A673 (cell line): Measurements from ENCODE around the gene LYZ. TPM values are rescaled to one million over a fixed set of nuclear protein-coding genes. Genes with fewer than 3 reads are reported as not detected.

ENCODE experiments used
- BruUV-seq: library from RNA; stranded (reverse); fragments of 400-500 nt; replicated peaks from 2 replicates; lab custom pipeline; 2021; lab: Mats Ljungman, UMichigan
- CTCF ChIA-PET: fragments of 300-600 bp; sonication (Branson Sonifier 250); formaldehyde crosslinking; loops from one replicate; lab custom pipeline; 2022; ENCODE audit warnings: antibody characterized with exemption; lab: Charles Lee
- POLR2A ChIA-PET: fragments of 300-600 bp; sonication (Branson Sonifier 250); formaldehyde crosslinking; loops from one replicate; lab custom pipeline; 2022; ENCODE audit warnings: antibody characterized with exemption; ENCODE audit not compliant: low non-redundant PET; lab: Charles Lee
- DNase-seq: peaks from one replicate; pipeline ENCODE4 v3.0.0-alpha.2; 2015; ENCODE audit warnings: low spot score
- H3K27ac ChIP-seq: fragments of 200-600 bp; sonication (generic); 2 replicates; pipeline ENCODE4 v1.5.1; 2016; ENCODE audit warnings: mixed run types, low read depth, mild to moderate bottlenecking, mixed read lengths, antibody characterized with exemption, low read length; ENCODE audit not compliant: poor library complexity, severe bottlenecking
- H3K27me3 ChIP-seq: fragments of 200-600 bp; sonication (generic); replicated peaks from 2 replicates; pipeline ENCODE4 v1.6.1; 2017; ENCODE audit warnings: mixed run types, low read depth, mild to moderate bottlenecking, mixed read lengths, antibody characterized with exemption, low read length; ENCODE audit not compliant: insufficient read depth, poor library complexity
- H3K36me3 ChIP-seq: fragments of 200-600 bp; sonication (generic); 2 replicates; pipeline ENCODE4 v1.6.1; 2016; ENCODE audit warnings: mixed run types, mild to moderate bottlenecking, mixed read lengths, antibody characterized with exemption, low read length; ENCODE audit not compliant: insufficient read depth, poor library complexity, severe bottlenecking
- H3K4me1 ChIP-seq: fragments of 200-600 bp; sonication (generic); 2 replicates; pipeline ENCODE4 v1.6.1; 2017; ENCODE audit warnings: mixed run types, mild to moderate bottlenecking, mixed read lengths, antibody characterized with exemption, low read length; ENCODE audit not compliant: insufficient read depth, poor library complexity, severe bottlenecking
- H3K4me3 ChIP-seq: fragments of 200-600 bp; sonication (generic); 2 replicates; pipeline ENCODE4 v1.5.1; 2016; ENCODE audit warnings: low read depth, mixed run types, mild to moderate bottlenecking, mixed read lengths, low read length; ENCODE audit not compliant: poor library complexity, severe bottlenecking
- H3K9me3 ChIP-seq: fragments of 200-600 bp; sonication (generic); 2 replicates; pipeline ENCODE4 v1.6.1; 2016; ENCODE audit warnings: mixed run types, low read depth, mild to moderate bottlenecking, mixed read lengths, antibody characterized with exemption, low read length; ENCODE audit not compliant: poor library complexity, severe bottlenecking
- EZH2 ChIP-seq: fragments of 200-600 bp; sonication (generic); IDR thresholded peaks from 2 replicates; pipeline ENCODE4 v1.6.1; 2017; ENCODE audit warnings: borderline replicate concordance, low read depth, mild to moderate bottlenecking, mixed read lengths, antibody characterized with exemption, low read length; ENCODE audit not compliant: poor library complexity, severe bottlenecking
- intact Hi-C: fragments of 100-400 bp; cut with micrococcal nuclease; formaldehyde crosslinking; loops from one replicate; pipeline ENCODE4 v1.10.0; 2022; ENCODE audit not compliant: unreplicated experiment
- total RNA-seq: library from RNA; stranded (reverse); gene quantifications from 2 replicates; pipeline ENCODE4 v1.2.3, GENCODE V29; 2021
- TF ChIP-seq, protein P1 (sequence below): fragments of 300-800, 200-600 bp; sonication (generic); conservative IDR thresholded peaks from 2 replicates; pipeline ENCODE4 v1.5.1; 2017; ENCODE audit warnings: low read depth, mild to moderate bottlenecking, antibody characterized with exemption, low read length, moderate library complexity, mixed read lengths

The LYZ gene
- total RNA-seq, 1 experiment from 2014 or later = 0.32 TPM

GRCh38 chr12:69318225-69318624 lies 30.0 kb upstream of the LYZ start:
- H3K36me3 ChIP-seq = no peaks in the 10 kb centered on the region
- POLR2A ChIA-PET = no interaction called here
- no peak overlapping the region for H3K27ac ChIP-seq
- no TSS peak for BruUV-seq
- no peak overlapping the region for H3K4me3 ChIP-seq
- CTCF ChIA-PET = no interaction called here
- TF ChIP-seq, protein P1, sequence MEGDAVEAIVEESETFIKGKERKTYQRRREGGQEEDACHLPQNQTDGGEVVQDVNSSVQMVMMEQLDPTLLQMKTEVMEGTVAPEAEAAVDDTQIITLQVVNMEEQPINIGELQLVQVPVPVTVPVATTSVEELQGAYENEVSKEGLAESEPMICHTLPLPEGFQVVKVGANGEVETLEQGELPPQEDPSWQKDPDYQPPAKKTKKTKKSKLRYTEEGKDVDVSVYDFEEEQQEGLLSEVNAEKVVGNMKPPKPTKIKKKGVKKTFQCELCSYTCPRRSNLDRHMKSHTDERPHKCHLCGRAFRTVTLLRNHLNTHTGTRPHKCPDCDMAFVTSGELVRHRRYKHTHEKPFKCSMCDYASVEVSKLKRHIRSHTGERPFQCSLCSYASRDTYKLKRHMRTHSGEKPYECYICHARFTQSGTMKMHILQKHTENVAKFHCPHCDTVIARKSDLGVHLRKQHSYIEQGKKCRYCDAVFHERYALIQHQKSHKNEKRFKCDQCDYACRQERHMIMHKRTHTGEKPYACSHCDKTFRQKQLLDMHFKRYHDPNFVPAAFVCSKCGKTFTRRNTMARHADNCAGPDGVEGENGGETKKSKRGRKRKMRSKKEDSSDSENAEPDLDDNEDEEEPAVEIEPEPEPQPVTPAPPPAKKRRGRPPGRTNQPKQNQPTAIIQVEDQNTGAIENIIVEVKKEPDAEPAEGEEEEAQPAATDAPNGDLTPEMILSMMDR = no peak
- TF ChIP-seq EZH2 = no peak
- H3K9me3 ChIP-seq = peaks cover 4% of the 10 kb centered on the region
- DNase-seq = no peak
- H3K27me3 ChIP-seq = peaks cover 4% of the 10 kb centered on the region
- no peaks in the 10 kb centered on the region for H3K4me1 ChIP-seq
- intact Hi-C loops = no loop called here

GRCh38 chr12:69321351-69321750 lies 26.8 kb upstream of the LYZ start:
- CTCF ChIA-PET = no interaction called here

GRCh38 chr12:69324797-69325466 lies 23.2 kb upstream of the LYZ start:
- no TSS peak for BruUV-seq

More at GRCh38 chr12:69321351-69321750, 26.8 kb upstream of the LYZ start:
- no peak for DNase-seq
- TF ChIP-seq EZH2 = no peak
- TF ChIP-seq, protein P1 = no peak
- no peak overlapping the region for H3K27ac ChIP-seq
- H3K9me3 ChIP-seq = peaks cover 4% of the 10 kb centered on the region
- H3K27me3 ChIP-seq = peaks cover 4% of the 10 kb centered on the region
- no TSS peak for BruUV-seq
- intact Hi-C loops = no loop called here
- POLR2A ChIA-PET = no interaction called here
- no peak overlapping the region for H3K4me3 ChIP-seq
- no peaks in the 10 kb centered on the region for H3K36me3 ChIP-seq
- no peaks in the 10 kb centered on the region for H3K4me1 ChIP-seq

More at GRCh38 chr12:69324797-69325466, 23.2 kb upstream of the LYZ start:
- no peaks in the 10 kb centered on the region for H3K9me3 ChIP-seq
- CTCF ChIA-PET = no interaction called here
- TF ChIP-seq, protein P1 = no peak
- no peak for TF ChIP-seq EZH2
- H3K36me3 ChIP-seq = no peaks in the 10 kb centered on the region
- H3K27ac ChIP-seq = no peak overlapping the region
- intact Hi-C loops = no loop called here
- no peaks in the 10 kb centered on the region for H3K4me1 ChIP-seq
- POLR2A ChIA-PET = no interaction called here
- no peak for DNase-seq
- no peak overlapping the region for H3K4me3 ChIP-seq
- peaks cover 19% of the 10 kb centered on the region for H3K27me3 ChIP-seq
